Measurements from ENCODE around the gene BEAN1.

Gene BEAN1

GRCh38 chr16:66469947-66470546, 43.0 kb downstream of the BEAN1 start:
- no peak for ATAC-seq (ENCODE audit: insufficient read depth, low read depth)
- no peak overlapping the region for H2AFZ ChIP-seq (ENCODE audit: low read depth, low read length)
- H3K4me3 ChIP-seq (ENCODE audit: low read depth in 1 of 2, low read length in 2 of 2) = no peak overlapping the region
- TF ChIP-seq EZH2 (IDR thresholded peaks at IDR 0.05; ENCODE audit: borderline replicate concordance, low read depth, low read length, severe bottlenecking) (no peak), CTCF (IDR thresholded peaks at IDR 0.05; ENCODE audit: borderline replicate concordance, extremely low read depth, low read length, poor library complexity, severe bottlenecking) (no peak)
- H3K27me3 ChIP-seq (ENCODE audit: insufficient read depth, low read length, poor library complexity) = no peaks in the 10 kb centered on the region
- peaks cover 11% of the 10 kb centered on the region for H3K4me1 ChIP-seq (ENCODE audit: insufficient read depth, low read length)
- no peak overlapping the region for H3K27ac ChIP-seq (ENCODE audit: low read length)
- no peaks in the 10 kb centered on the region for H3K79me2 ChIP-seq (ENCODE audit: insufficient read depth, low read length)
- H3K4me2 ChIP-seq (ENCODE audit: insufficient read depth, low read length) = no peak overlapping the region
- H4K20me1 ChIP-seq (ENCODE audit: insufficient read depth, low read length) = no peaks in the 10 kb centered on the region
- no peaks in the 10 kb centered on the region for H3K9me3 ChIP-seq (ENCODE audit: insufficient read depth, low read length, severe bottlenecking)
- DNase-seq = no peak
- no peak overlapping the region for H3K9ac ChIP-seq (ENCODE audit: low read depth, low read length)
- H3K36me3 ChIP-seq (ENCODE audit: insufficient read depth, low read length) = no peaks in the 10 kb centered on the region

DNA sequence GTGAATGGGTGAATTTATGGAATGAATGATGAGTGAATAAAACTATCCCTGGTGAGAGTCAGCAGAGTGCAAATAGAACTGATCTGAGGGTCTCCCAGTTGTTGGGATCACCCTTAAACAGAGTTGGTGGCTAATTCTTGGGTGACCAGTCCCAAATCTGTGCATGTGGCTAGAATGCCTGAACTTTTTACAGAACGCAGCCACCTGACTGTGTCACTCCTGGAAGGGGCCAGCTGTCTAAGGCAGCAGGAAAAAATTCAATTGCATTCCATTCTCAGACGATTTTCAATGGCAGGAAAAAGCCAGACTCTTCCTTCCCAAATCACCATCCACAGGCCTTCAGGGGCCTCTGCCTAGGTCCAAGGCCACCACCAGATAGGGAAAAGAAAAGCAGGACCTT, 43.5 kb downstream of the BEAN1 start:
- Histone ChIP-seq H4K20me1 (ENCODE audit: insufficient read depth, low read length) (no peaks in the 10 kb centered on the region), H3K4me1 (ENCODE audit: insufficient read depth, low read length) (peaks cover 16% of the 10 kb centered on the region), H3K9me3 (ENCODE audit: insufficient read depth, low read length, severe bottlenecking) (no peaks in the 10 kb centered on the region), H3K27me3 (ENCODE audit: insufficient read depth, low read length, poor library complexity) (no peaks in the 10 kb centered on the region), H3K4me3 (ENCODE audit: low read depth in 1 of 2, low read length in 2 of 2) (no peak overlapping the region), H3K9ac (ENCODE audit: low read depth, low read length) (no peak overlapping the region), H2AFZ (ENCODE audit: low read depth, low read length) (no peak overlapping the region), H3K79me2 (ENCODE audit: insufficient read depth, low read length) (no peaks in the 10 kb centered on the region), H3K4me2 (ENCODE audit: insufficient read depth, low read length) (no peak overlapping the region), H3K36me3 (ENCODE audit: insufficient read depth, low read length) (no peaks in the 10 kb centered on the region), H3K27ac (ENCODE audit: low read length) (no peak overlapping the region)
- DNase-seq (no peak), ATAC-seq (ENCODE audit: insufficient read depth, low read depth) (no peak)
- TF ChIP-seq CTCF (IDR thresholded peaks at IDR 0.05; ENCODE audit: borderline replicate concordance, extremely low read depth, low read length, poor library complexity, severe bottlenecking) (no peak), EZH2 (IDR thresholded peaks at IDR 0.05; ENCODE audit: borderline replicate concordance, low read depth, low read length, severe bottlenecking) (no peak)

DNA sequence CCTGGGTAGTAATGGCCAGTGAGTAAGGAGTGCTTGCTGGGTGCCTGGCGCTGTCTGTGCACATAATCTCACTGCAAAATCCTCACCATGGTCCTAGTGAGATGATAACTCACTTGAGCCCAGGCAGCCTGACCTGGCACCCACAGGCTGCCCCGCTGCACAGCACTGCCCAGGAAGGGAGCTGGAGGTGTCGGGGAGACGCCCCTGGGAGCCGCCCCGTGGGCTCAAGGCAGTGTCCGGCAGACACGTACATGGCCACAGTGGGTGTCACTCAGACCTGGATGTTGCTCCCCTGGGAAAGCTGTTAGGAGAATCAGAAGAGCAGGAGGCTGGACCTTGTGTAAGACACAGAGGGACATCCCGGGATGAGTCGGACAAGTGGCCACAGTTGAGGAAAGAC, 44.2 kb downstream of the BEAN1 start:
- DNase-seq (no peak), ATAC-seq (ENCODE audit: insufficient read depth, low read depth) (no peak)
- Histone ChIP-seq H3K9me3 (ENCODE audit: insufficient read depth, low read length, severe bottlenecking) (no peaks in the 10 kb centered on the region), H3K4me1 (ENCODE audit: insufficient read depth, low read length) (peaks cover 16% of the 10 kb centered on the region), H3K36me3 (ENCODE audit: insufficient read depth, low read length) (no peaks in the 10 kb centered on the region), H2AFZ (ENCODE audit: low read depth, low read length) (no peak overlapping the region), H3K4me2 (ENCODE audit: insufficient read depth, low read length) (no peak overlapping the region), H3K79me2 (ENCODE audit: insufficient read depth, low read length) (no peaks in the 10 kb centered on the region), H3K4me3 (ENCODE audit: low read depth in 1 of 2, low read length in 2 of 2) (no peak overlapping the region), H3K27me3 (ENCODE audit: insufficient read depth, low read length, poor library complexity) (no peaks in the 10 kb centered on the region), H3K27ac (ENCODE audit: low read length) (no peak overlapping the region), H4K20me1 (ENCODE audit: insufficient read depth, low read length) (no peaks in the 10 kb centered on the region), H3K9ac (ENCODE audit: low read depth, low read length) (no peak overlapping the region)
- TF ChIP-seq EZH2 (IDR thresholded peaks at IDR 0.05; ENCODE audit: borderline replicate concordance, low read depth, low read length, severe bottlenecking) (no peak), CTCF (IDR thresholded peaks at IDR 0.05; ENCODE audit: borderline replicate concordance, extremely low read depth, low read length, poor library complexity, severe bottlenecking) (no peak)
